Glomerular visceral epithelial cell (primary cell): ENCODE results near the gene MFSD1.
"Not testable (repeated sequence)": the region's sequence is repeated elsewhere in the genome, so short reads cannot be mapped to it uniquely, and the experiment has no call there.

Experiments
- DNase-seq: peaks from one replicate; pipeline ENCODE4 v3.0.0-alpha.2; 2016; ENCODE audit errors: extremely low spot score

Gene MFSD1

DNA sequence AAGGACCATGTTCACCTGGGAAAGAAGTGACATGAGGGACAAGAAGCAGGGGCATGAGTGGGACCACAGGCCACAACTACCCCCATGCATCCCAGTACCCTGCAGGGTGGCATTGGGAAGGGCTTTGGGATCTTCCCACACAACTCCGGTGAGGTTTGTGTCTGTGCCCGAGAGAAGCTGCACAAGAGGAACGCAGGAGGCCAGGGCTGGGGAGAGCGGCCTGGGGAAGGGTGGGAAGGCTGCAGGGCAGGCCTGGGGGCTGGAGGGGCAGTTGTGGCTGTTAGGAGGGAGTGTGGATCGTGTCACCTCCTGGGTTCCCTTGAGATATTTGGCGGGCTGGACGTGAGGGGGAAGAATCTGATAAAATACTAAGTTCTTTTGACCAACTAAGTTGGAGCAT lies 25.3 kb upstream of the MFSD1 start:
- DNase-seq, result no peak

DNA sequence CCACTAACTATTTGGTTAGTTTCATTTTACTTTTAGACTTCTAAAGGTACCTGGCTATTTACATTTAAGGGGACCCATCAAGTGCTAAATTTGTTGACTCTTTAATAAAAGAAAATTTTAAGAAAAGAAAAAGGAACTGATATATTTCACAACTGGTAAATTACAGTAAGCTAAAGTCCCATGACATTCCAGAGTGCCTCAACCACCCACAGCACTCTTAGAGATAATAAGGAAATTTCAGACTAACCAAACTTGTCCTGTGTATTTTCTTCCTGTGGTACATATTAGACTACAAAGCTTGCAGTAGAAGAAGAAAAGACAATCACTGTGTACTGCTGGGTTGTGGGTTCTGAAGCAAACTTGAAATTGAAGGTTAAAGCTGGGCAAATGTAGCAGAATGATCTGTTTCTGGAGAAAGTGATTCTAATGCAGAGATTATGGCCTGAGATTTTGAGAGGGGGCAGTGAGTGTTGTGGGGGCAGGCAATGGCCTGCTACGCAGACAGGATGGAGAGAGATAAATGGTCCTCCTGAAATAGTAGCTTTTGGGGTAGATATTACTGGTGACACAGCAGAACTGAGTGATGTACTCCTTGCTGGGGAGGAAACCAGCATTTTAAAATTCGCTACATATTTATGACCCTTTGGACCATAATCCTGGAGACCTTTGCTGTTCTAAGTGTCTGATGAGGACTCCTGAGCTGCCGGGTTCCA lies 24.5 kb upstream of the MFSD1 start:
- DNase-seq, result no peak

GRCh38 chr3:158780766-158781165 lies 21.1 kb upstream of the MFSD1 start:
- DNase-seq, result no peak

GRCh38 chr3:158781191-158781590 lies 20.7 kb upstream of the MFSD1 start:
- DNase-seq, result no peak

- no peak for DNase-seq
Measured at GRCh38 chr3:158781849-158782248, 20.0 kb upstream of the MFSD1 start.

GRCh38 chr3:158782283-158782989 lies 19.4 kb upstream of the MFSD1 start:
- no peak for DNase-seq

DNA sequence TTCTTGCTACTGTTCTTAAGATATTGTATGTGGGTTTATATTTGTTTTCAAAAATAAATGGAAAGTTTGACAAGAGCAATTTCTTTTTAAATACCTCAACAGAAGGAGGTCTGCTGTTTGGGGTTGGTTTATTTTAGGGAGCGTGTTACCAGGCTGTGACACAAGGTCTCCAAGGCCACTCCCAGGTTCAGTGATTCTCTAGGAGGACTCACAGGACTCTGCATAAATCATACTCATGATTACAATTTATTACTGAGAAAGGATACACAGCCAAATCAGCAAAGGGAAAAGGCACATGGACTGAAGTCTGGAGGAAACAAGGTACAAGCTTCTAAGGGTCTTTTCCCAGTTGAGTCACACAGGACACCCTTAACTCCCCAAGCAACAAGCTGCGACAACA lies 18.8 kb upstream of the MFSD1 start:
- DNase-seq, result no peak

DNA sequence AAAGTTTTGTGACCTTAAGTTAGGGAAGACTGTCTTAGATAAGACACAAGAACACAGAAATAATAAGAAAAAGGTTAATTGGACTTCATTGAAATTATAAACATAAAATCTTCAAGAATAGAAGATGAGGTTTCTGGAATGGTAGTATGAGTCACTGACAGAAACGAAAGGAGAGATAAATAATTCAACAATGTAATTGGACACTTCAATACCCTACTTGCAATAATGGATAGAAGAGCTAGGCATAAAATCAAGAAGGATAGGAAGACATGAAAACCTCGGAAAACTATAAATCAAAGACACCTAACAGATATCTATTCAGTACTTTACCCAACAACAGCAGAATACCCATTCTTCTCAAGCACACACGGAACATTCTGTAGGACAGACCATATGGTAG lies 15.9 kb upstream of the MFSD1 start:
- DNase-seq, result no peak

GRCh38 chr3:158788446-158788845 lies 13.4 kb upstream of the MFSD1 start:
- no peak for DNase-seq

- peak; percentile 59 for DNase-seq
Measured at GRCh38 chr3:158789592-158789991, 12.3 kb upstream of the MFSD1 start.

DNA sequence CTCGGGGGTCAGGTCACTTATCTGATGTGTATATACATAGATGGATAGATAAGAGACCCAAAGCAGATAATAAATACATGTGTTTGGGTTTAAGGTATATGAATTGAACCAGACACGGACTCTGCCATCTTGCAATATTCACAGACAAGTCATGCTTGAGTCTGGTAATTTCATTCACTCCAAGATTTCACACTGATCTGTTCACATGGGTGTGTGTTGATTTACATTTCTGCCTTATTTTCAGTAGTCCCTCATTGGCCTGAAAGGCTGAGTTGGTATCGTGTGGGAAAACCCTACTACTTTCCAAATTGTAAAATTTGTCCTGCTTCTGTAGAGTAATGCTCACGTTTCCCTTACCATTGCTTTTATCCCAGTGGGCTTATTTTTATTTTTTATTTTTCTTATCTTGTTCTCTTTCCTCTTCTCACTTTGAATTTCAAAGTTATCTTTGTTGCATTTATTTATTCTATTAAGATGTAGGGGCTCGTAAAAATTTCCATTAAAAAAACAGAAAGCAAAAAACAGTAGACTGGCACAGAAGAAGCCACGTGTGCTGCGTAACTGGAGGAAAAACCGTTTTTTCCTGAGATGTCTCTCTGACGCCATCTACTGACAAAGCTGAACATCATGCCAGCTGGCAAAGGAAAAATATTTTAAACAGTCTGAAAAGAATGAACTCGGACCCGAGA lies 10.8 kb upstream of the MFSD1 start:
- DNase-seq, result peak; percentile 68

GRCh38 chr3:158791590-158791920 lies 10.3 kb upstream of the MFSD1 start:
- DNase-seq, result not testable (repeated sequence)

DNA sequence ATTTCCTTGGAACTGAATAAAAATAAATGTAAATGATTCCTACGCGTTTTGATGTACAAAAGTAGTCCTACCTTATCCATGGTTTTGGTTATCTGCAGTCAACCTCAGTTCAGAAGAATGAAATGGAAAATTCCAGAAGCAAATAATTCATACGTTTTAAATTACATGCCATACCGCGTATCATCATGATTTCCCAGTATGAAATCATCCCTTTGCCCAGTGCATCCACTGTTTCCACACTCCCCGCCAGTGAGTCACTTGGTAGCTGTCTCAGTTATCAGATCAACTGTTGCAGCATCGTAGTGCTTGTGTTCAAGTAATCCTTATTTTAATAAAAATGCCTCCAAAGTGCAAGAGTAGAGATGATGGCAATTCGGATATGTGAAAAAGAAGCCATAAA lies 9.1 kb upstream of the MFSD1 start:
- DNase-seq, result peak; percentile 59

DNA sequence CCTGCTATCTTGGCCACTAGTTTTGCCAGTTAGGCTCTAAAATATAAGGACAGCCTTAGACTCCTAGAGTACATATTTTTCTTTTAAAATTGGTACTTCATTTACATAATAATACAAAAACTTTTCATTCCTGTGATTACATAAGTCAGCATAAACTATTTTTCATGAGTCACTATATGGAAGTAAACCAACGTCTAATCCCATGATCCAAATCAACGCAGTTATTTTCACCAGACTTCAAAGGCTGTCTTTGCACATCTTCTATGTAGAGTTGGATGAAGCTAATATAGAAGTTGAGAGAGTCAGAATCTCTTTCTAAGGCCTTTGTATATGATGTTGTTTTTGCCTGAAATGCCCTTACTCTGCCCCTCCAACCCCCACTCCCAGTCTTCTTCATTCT lies 7.6 kb upstream of the MFSD1 start:
- DNase-seq, result no peak

- peak; percentile 17 for DNase-seq
Measured at GRCh38 chr3:158794936-158795518, 6.8 kb upstream of the MFSD1 start.

GRCh38 chr3:158801201-158801600 lies 653 bp upstream of the MFSD1 start:
- DNase-seq, result peak; percentile 10

DNA sequence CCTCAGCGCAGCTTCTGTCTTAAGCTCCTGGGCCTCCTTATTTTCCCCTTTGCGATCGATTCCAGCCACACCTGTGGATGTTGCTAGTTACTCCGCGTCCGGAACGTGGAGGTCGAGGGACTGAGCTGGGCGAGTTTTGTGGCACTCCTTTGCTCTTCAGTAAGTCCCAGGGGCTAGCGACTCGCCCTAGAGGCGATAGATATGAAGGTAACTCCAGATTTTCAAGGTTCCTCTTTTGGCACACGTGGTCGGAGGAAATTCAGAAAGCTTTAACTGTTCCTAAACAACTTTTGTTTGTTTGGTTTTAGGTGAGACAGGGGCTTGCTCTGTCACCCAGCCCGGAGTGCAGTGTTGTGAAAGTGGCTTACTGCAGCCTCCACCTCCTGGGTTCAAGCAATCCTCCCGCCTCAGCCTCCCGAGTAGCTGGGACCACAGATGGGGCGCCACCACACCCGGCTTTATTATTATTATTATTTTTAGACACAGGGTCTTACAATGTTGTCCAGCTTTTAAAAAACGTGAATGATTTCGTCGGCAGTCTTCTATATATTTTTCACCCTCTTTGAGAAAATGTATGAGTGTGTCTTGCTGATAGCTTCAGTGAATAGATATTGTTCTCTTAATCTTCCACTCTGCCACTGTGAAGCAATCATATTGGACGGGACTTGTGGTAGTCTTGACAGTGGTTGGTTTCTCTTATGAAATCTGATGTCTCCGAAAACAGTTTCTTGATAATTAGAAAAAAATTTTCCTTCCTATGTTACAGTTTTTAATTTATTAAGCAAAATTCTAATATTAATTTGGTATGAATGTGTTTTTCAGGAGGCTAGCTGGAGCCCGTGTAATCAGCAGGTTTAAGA lies 785 bp downstream of the MFSD1 start:
- DNase-seq, result no peak

DNA sequence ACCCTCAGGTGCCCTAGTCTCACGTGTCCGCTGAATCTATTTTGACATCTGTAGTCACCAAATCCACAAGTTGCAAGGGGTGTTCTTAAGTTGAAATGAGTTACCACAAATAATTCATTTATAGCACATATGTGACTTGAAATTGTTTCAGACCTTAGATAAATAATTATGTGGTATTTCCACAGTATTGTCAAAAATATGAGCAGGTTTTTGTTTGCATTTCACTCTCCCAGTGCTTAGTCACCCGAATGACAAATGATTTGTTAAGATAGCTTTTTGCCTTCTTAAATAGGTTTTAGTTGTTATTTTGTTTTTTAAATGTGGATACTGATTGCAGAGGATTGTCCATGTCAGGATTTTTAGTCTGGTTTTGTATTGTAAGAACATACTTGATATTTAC lies 2.6 kb downstream of the MFSD1 start:
- DNase-seq, result no peak

GRCh38 chr3:158808697-158809096 lies 6.8 kb downstream of the MFSD1 start:
- DNase-seq, result peak; percentile 95

DNA sequence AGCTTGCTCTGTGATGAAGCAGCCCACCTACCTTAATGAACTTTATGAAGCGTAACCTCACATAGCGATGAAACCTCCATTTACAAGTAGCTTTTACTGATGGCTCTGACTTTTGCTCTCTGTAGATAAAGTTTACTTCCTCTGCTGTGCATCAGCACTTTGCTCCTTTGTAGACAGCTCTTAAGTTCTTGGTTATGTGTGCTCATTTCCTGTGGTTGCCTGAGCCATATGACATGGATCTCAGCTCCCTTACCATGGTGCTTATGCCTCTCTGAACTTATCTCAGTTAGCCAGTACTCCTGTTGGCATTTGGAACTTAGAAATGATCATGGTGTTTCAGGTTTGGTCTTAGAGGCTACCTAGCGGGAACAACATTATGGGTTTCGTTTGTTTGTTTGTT lies 7.8 kb downstream of the MFSD1 start:
- DNase-seq, result peak; percentile 24

DNA sequence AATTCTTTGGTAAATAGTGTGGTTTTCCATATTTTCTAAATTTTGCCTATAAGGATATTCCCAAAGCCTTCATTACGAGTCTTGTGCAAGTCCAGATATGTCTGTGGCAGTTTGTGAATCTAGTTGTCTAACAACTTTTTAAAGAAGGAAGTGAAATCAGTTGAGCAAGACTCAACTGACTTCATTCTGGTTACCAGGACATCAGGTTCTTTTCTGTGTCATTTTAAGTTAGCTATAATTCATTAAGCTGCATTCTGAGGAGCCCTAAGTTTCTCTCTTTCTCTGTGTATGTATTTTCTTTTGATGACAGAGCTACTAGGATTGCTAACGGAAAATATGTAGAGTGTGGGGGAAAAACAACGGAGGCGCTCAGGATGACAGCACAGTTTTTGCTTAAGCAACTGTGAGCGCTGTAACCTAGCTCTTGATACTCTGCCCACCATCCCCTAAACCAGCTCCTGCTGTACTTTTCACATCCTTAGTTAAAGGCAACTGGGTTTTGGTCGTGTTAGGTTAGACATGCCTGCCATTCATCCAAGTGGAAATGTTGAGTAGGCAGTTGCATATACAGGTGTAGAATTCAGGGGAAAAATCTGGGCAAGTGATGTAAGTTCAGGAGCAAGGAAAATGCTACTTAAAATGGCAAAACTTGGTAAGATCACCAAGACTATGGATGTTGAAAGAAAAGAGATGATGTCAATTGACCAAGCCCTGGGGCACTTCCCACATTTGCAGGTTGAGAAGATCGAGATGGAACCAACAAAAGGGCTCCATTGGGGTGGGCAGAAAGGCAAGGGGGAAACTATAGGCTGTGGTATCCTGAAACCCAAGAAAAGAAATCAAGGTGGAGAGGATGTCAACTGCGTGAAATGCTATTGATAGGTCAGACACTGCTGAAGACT lies 9.2 kb downstream of the MFSD1 start:
- no peak for DNase-seq
